OCI-M2 (cell line): Measurements from ENCODE around the gene PATJ.

Source experiments
- DNase-seq: peaks from one replicate; lab custom pipeline; 2025; ENCODE audit not compliant: unreplicated experiment; lab: John Stamatoyannopoulos, UW

Gene PATJ

DNA sequence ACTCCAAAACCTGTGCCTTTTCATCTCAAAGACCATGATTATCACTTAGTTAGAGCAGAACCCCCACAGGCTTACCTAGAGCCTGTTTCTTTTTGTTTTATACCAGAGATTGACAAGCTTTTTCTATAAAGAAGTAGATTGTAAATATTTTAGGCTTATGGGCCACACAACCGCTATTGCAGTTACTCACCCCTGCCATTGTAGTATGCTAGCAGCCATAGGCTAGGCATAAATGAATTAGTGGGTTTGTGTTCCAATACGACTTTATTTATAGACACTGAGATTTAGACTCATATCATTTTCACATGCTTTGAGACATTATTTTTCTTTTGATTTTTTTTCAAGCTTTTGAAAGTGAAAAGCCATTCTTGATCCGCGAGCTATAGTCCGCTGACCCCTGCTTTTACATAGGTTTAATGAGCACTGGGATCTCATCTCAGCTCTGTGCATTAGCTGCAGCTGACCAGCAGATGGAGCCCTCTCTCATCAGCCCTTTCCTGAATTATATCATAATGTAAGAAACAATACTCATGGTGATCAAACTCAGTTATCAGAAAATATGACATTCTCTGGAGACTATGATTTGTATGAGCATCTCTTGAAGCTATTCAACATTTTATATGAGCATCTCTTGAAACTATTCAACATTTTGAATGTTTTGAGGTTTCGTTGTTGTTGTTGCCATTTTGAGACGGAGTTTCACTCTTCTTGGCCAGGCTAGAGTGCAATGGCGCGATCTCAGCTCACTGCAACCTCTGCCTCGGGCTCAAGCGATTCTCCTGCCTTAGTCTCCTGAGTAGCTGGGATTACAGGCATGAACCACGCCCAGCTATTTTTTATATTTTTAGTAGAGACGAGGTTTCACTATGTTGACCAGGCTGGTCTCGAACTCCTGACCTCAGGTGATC is 340.4 kb downstream of the PATJ start:
- no peak for DNase-seq

DNA sequence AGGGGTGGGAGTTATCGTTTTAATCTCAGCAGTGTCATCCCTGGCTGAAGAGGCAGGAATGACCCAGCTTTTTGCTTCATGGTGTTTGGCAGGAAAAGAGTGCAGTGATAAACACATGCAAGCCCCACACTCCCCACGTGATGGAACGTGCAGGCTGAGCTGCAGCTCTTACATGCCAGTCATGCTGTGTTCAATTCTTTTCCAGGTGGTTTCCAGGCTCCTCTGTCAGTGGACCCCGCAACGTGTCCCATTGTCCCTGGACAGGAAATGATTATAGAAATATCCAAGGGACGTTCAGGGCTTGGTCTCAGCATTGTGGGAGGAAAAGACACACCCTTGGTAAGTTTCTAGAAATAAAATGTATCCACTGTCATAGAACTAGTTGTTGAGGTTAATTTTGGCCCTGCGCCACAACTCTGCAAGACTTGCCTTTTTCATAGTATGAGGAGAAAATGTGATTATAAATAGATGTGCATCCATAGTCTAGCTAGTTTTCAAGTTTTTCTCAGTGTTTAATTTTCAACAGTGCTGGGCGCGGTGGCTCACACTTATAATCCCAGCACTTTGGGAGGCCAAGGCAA is 342.1 kb downstream of the PATJ start:
- no peak for DNase-seq

DNA sequence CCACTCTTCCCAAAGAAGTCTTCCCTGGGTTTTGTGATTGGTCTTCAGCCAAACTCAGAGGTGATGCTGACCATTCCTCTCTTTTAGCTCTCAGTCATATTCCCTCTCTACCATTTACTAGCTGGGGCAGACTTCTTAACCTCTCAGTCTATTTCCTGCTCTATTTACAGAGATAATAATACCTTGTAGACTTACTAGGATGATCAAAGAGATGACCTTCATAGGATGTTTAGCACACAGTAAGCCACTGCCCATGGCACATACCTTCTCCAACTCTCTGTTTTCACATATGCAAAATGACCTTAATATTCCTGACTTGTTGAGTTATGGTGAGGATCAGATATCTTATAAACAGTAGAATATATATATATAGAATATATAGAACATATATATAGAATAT is 346.2 kb downstream of the PATJ start:
- DNase-seq: no peak

DNA sequence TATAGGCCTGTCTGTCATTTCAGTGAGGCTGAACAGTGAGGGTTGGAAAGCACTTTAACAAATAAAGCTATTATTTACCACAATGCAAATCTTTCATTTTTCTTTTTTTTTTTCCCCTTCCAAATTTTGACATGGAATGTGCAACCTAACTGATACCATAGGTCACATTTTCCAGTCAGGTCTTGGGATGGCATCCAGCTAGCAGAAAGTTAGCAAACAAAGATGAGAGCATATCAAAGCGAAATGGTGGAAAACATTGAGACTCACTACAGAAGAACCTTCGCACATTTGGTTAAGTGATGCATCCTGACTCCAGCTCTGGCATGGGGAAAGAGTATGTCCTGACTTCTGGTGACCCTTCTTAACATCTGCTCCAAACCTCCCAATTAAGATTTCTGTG is 347.3 kb downstream of the PATJ start:
- DNase-seq: no peak

DNA sequence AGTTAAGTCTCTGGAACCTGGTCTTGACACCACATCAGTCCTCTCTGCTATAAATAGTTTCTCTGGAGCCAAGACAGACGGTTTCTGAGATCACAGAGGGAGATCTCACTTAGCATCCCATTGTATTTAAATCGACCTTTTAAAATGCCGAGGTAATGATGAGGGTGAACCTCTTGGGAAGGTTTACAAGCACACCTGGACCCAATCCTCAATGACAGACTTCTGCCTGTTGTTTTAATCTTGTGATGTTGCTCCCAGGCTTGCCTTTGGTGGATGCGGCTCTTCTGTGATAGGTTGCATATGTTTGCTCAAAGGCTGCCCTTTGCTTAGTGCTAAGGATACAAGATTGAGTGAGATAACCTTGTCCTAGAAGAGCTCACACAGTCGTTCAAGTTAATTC is 347.7 kb downstream of the PATJ start:
- DNase-seq: no peak

DNA sequence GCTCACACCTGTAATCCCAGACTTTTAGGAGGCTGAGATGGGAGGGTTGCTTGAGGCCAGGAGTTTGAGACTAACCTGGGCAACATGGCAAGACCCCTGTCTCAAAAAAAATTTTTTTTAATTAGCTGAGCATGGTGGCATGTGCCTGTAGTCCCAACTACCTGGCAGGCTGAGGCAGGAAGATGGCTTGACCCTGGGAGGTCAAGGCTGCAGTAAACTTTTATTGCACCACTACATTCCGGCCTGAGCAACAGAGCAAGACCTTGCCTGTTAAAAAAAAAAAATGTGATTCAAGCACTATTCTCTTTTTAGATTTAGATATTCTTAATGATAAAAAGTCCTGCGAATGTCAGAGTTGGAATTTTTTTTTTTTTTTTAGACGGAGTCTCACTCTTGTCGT is 349.8 kb downstream of the PATJ start:
- no peak for DNase-seq

DNA sequence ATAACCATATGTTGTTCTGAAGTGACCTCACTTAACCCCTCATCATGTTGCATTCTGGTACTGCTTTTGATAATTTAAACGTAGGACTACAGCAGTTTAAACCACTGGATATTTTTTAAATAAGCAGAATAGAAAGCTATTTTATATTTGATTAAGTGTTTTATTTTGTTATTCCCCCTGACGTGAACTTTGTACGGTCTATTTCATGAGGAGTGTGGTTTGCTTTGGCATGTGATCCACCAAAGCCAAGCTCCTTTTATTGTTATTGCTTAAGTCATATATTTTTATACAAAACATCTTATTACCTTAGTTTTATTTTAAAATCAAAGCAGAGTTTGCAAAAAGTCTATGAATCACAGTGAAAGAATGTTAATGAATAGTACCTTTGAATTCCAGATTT is 351.0 kb downstream of the PATJ start:
- no peak for DNase-seq

DNA sequence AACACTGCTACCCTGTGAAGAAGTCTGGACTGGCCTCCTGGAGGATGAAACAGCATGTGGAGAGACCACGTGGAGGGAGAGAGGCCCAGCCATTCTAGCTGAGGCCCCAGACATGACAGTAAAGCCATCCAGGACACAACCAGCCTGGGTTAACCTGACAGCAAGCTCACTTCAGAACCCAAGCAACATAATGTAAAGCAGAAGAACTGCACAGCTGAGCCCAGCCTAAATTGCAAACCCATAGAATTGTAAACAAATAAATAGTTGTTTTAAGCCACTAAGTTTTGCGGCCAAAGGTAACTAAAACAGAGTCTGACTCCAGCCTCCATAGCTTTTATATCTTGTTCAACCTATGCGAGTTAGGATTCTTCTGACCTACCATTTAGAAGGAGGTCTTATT is 355.2 kb downstream of the PATJ start:
- no peak for DNase-seq

DNA sequence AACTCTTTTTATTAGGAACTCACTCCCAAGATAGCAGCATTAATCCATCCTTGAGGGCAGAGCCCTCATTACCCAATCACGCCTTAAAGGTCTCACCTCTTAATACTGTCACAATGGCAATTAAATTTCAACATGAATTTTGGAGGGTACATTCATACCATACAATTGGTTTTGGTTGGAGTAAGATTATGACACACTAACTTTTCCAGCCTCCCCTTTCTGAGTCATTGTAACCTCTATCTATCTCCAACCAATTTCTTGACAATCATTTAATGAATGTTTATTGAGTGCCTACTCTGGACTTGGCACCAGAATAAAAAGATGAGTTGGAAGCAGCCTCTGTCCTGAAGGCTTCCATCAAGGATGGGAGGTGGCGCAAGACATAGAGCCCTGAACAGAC is 358.2 kb downstream of the PATJ start:
- no peak for DNase-seq

DNA sequence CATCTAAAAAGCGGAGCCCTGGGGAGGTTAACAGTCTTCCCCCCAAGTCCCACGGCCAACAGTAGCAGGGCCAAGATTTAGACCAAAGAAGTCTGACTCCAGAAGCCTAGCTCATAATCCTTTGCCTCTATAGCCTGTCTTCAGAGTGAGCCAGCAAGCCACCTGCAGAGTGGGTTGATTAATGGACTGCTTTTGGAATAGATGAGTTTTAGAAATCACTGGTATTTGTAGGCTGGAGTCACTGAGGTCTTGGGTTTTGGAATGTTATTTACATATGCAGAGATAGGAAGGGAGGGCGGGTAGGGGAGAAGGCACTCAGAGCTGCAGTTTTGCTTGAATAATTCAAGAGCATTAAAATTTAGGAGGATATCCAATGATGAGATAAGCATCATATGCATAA is 361.6 kb downstream of the PATJ start:
- DNase-seq: no peak

DNA sequence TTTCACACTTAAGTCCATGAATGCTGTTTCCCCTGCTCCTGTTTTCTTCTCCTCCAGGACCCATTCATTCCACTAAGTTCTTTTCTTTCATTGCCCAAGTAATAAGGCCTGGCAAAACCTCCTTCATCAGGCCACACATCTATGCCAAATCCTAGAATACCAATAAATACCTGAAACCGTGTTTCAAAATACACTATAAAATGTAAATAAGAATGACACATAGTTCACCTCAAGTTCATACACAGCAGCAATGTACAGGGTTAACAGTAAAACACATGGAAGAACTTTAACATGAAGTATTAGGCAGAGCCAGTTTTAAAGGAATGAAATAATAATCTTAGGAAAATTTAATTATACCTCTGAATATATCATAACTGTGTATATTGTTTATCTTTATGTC is 365.6 kb downstream of the PATJ start:
- no peak for DNase-seq

DNA sequence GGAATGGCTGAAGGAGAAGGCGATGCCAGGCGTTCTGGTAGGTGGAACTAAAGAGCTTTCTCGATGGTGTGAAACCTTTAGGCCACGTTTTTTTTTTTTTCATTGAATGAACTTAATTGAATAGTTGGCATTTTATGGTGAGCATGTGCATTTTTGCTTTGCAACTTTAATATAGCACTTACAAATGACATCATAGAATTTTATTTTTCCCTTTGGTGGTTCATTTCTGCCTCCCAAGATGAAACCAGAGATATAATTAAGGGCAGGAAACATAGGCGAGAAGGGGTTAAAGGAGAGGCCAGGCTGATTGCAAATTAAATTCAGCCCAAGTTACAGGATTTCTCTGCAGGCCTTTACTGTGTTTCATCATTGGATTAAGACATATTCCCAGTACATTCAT is 366.8 kb downstream of the PATJ start:
- DNase-seq: no peak

DNA sequence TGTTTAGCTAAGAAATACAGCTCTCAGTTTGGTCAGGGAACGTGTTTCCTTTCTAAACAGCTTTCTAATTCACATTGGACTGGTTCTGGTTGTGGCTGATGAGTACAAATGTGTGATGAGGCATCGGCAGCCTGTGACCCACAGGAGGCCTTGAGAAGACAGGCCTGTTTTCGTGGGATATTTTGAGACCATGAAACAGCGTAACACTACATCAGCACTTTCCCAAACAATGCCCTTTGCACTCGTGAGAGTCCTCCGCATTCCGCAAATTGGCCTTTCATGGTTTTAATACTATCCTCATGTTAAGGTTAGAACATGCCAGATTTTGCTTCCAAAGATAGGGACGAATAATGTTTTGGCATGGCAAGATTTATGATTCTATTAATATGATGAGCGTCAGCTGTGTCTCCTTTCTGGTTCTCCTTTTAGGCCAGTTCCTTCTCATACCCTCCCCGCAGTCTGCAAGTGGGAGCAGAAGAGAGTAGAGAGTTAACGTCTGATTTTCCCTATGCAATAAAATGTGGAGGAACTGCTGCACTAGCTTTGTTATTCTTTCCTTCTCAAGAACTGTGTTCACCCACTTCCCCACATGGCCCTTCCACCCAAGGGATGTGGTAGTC is 368.0 kb downstream of the PATJ start:
- no peak for DNase-seq

DNA sequence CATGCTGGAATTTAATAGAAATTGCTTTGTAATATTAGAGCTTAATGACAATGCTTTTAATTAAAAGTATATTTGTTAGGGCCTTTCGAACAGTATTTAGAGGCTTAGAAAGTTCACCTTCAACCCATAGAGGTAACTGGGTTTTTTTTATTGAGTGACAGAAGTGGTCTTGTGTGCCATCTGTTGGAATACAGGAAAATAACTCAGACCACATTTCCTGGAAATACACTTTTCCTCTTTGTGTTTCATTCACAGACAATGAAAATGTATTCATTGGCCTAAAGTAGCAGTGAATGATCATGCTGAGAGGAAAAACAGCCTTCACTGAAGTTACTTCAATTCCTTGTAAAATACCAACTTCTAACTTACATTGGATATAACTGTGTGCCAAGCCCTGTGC is 368.8 kb downstream of the PATJ start:
- DNase-seq: no peak

DNA sequence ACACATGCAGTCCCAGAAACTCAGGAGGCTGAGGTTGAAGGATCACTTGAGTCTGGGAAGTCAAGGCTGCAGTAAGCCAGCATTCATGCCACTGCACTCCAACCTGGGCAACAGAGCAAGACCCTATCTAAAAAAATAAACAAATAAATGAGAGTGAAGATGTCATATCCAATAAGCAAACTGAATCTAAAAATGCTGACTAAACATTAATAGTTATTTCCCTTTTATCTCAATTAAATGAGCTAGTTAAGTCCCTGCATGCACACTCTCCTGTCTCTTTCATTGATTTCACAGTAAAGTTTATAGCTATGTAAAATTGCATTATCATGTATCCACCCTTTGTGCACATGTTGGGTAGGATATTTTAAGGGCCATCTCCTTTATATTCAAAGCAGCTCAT is 371.2 kb downstream of the PATJ start:
- DNase-seq: no peak

DNA sequence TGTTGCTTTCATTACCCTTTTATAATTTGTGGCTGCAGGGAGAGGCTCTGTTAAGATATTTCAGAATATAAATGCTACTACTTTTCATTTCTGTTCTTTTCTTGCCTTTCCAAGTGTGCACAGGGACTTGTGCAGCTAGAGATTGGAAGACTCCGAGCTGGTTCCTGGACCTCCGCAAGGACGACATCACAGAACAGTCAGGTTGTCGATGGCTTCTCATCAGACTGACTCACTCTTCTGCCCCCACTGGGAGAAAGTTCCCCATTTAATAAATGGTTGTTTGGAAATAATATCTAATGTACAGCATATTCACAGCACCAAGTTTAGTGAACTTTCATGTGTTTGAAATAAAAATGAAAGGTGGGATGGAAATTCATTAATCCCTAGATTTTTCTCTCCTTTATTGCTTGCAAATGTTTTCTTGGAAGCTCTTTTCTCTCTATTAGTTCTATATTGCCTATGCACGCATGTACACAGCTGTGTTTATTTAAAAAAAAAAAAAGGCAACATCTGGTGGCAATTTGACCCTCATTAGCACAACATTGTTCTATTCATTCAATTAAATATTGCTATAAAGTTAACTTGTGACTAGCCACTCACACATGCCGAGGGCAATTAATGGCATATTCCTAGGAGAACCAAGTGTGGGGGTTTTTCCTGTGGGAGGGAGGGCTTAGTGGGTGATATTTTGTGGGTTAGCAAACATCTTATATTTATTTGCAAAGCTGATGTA is 374.9 kb downstream of the PATJ start:
- DNase-seq: no peak

DNA sequence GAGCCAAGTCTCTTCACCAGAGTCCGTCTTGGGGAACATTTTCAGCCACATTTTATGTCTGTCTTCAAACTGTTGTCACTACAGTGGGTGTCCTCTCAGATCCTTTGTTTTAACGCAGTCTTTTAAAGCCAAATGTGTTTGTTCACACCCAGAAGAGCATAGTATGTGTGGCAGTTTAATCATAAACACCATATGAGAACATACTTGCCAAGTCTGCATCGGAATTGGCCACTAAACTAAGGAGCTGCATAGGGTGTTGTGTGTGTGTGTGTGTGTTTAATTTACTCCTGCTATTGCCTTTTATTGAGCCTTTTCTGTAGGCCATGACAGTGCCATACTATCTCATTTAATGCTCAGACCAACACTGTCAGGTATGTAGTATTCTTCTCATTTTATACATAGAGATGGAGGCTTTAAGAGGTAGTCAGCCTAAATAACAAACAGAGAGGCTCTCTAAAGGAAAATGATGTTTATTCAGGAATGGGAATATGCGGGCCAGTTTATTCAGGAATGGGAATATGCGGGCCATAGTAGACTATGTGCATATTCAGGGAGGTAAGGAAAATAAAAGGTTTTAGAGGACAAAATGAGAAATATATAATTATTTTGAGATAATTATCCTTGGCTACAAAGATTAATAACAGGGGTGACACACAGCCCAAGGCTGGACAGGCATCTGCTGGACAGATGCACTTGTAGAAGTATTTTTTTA is 384.5 kb downstream of the PATJ start:
- no peak for DNase-seq

DNA sequence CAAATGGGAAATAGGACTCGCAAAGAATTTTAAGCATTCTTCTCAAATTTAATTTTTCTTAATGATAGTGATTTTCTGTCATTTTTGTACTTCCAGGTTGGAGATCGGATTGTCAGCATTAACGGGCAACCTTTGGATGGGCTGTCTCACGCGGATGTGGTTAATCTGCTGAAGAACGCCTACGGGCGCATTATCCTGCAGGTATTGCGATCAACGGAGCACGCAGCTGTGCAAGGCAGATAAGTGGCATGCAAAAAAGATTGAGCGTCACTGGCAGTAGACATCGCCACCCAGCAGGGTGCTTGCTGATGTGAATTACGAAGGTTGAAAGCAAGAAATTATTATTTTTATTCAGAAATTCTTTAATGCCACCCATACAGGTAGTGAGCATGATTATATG is 386.5 kb downstream of the PATJ start:
- DNase-seq: no peak

DNA sequence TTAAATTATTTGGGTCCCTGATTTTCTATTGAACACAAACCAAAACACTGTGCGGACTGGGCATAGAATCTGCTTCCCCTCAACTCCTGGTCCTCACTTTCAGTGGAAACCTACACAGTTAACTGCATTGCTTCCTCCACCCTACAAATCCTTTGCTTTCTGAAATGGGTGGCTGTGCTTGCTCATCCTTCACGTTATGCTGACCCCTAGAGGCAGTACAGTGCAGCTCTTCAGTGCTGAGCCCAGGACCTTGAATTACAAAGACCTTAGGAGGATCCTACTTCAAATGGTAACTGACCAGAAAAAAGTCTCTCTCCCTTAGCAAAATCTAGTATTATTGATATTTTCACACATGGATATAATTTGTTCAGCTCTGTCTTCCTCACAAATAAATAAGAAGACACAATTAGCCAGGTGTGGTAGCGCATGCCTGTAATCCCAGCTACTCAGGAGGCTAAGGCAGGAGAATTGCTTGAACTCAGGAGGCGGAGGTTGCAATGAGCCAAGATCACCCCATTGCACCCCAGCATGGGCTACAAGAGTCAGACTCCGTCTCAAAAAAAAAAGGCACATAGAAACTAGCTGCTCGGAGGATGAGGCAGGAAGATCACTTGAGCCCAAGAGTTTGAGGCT is 388.9 kb downstream of the PATJ start:
- no peak for DNase-seq

DNA sequence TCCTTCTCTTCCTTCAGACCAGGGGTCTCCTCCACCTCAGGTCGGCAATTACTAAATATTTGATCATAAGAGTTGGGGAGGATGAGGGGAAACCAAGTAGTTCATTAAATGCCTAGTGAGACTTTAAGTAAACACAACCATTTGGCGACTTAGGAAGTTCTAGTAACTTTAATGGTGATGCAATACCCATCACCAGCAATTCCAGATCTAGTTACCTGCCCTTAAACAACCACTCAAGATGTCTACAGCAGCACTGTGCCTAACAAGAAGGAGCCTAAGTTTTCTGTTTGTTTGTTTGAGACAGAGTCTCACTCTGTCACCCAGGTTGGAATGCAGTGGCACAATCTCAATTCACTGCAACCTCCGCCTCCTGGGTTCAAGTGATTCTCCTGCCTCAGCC is 395.7 kb downstream of the PATJ start:
- DNase-seq: no peak

DNA sequence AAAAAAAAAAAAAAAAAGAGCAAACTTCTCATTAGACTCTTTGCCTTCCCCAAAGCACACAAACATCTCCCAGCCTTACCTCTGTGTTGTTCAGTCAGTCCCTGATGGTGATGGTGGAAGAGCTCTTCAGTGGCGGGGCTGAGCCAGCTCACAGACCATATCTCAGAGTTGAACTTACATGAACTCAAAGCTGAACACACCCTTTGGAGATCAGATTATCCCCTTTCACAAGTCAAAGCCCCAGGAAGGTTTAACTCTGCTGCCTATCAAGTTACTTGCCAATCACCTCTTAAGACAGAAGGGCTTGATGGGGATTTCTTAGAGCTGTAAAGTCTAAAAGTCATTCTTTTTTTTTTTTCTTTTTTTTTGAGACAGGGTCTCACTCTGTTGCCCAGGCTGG is 397.1 kb downstream of the PATJ start:
- DNase-seq: no peak
